NT2/D1 (cell line): ENCODE data around the gene WNT4.

ENCODE experiments used
- YY1 ChIP-seq: IDR thresholded peaks from 2 replicates; pipeline ENCODE4 v1.6.1; 2011; ENCODE audit not compliant: insufficient read length, insufficient read depth
- ZNF274 ChIP-seq: IDR thresholded peaks from 2 replicates; pipeline ENCODE4 v1.6.1; 2011; ENCODE audit warnings: mild to moderate bottlenecking, low read depth, low read length

- TF ChIP-seq ZNF274 (no peak), YY1 (no peak)
Observed at GRCh38 chr1:22075718-22076117, 67.2 kb downstream of the WNT4 start.
